Measurements from ENCODE around the gene TMPRSS5. TPM values are rescaled to one million over a fixed set of nuclear protein-coding genes. Genes with fewer than 3 reads are reported as not detected.

The TMPRSS5 gene
- polyA plus RNA-seq, 1 donor (not counting 4 experiments of a cell fraction or from before 2014, with no cell fraction given): 0.04 TPM

DNA sequence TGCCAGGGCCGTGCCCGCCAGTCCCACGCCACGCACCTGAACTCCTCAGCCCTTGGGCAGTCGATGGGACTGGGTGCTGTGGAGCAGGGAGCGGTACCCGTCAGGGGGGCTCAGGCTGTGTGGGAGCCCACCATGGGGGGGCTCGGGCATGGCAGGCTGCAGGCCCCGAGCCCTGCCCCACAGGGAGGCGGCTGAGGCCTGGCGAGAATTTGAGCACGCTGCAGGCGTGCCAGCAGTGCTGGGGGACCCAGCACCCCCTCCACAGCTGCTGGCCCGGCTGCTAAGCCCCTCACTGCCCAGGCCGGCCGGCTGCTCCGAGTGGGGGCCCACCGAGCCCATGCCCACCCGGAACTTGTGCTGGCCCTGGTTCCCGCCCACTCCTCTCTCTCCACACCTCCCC lies 56.8 kb downstream of the TMPRSS5 start:
- no peaks in the 10 kb centered on the region for H3K79me2 ChIP-seq (ENCODE audit: control insufficient read depth, insufficient read depth, low read length)
- H3K27me3 ChIP-seq (ENCODE audit: control insufficient read depth, extremely low read depth, insufficient read depth, low read length): peaks cover 3% of the 10 kb centered on the region
- FAIRE-seq (no peak), DNase-seq (ENCODE audit: low read depth, low spot score) (no peak)
- no peaks in the 10 kb centered on the region for H3K9me1 ChIP-seq (ENCODE audit: control insufficient read depth, extremely low read depth, insufficient read depth, low read length)
- H3K4me1 ChIP-seq (ENCODE audit: control insufficient read depth, extremely low read depth, insufficient read depth, low read length): no peaks in the 10 kb centered on the region
- H3K27ac ChIP-seq (ENCODE audit: control insufficient read depth, insufficient read depth, low read length): no peak overlapping the region
- H2AFZ ChIP-seq (ENCODE audit: control insufficient read depth, low read length): no peak overlapping the region
- H3K9me3 ChIP-seq (ENCODE audit: control insufficient read depth, low read depth, low read length): no peaks in the 10 kb centered on the region
- TF ChIP-seq, protein P1, sequence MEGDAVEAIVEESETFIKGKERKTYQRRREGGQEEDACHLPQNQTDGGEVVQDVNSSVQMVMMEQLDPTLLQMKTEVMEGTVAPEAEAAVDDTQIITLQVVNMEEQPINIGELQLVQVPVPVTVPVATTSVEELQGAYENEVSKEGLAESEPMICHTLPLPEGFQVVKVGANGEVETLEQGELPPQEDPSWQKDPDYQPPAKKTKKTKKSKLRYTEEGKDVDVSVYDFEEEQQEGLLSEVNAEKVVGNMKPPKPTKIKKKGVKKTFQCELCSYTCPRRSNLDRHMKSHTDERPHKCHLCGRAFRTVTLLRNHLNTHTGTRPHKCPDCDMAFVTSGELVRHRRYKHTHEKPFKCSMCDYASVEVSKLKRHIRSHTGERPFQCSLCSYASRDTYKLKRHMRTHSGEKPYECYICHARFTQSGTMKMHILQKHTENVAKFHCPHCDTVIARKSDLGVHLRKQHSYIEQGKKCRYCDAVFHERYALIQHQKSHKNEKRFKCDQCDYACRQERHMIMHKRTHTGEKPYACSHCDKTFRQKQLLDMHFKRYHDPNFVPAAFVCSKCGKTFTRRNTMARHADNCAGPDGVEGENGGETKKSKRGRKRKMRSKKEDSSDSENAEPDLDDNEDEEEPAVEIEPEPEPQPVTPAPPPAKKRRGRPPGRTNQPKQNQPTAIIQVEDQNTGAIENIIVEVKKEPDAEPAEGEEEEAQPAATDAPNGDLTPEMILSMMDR (optimal IDR thresholded peaks at IDR 0.05 in 1 of 3, IDR thresholded peaks at IDR 0.05 in 1 of 3, conservative IDR thresholded peaks at IDR 0.05 in 1 of 3; ENCODE audit: extremely low read depth in 1 of 3, insufficient read depth in 2 of 3, low read length in 3 of 3): no peak
- no peak for TF ChIP-seq EZH2 (IDR thresholded peaks at IDR 0.05; ENCODE audit: low read length)
- dilution Hi-C loops (cut with MboI; ENCODE audit: extremely low pct_ligation_motif_present, low sequenced_read_pairs): no loop called here
- H4K20me1 ChIP-seq (ENCODE audit: control insufficient read depth, extremely low read depth, insufficient read depth, low read length): no peaks in the 10 kb centered on the region
- H3K4me3 ChIP-seq (ENCODE audit: control insufficient read depth in 2 of 3, extremely low read depth in 1 of 3, insufficient read depth in 2 of 3, low read depth in 1 of 3, low read length in 3 of 3): no peak overlapping the region
- no peaks in the 10 kb centered on the region for H3K36me3 ChIP-seq (ENCODE audit: control insufficient read depth in 2 of 2, extremely low read depth in 1 of 2, insufficient read depth in 2 of 2, low read length in 2 of 2)
- no peak overlapping the region for H3K9ac ChIP-seq (ENCODE audit: control insufficient read depth, extremely low read depth, insufficient read depth, low read length)
- H3K4me2 ChIP-seq (ENCODE audit: control insufficient read depth, extremely low read depth, insufficient read depth, low read depth, low read length): no peak overlapping the region

DNA sequence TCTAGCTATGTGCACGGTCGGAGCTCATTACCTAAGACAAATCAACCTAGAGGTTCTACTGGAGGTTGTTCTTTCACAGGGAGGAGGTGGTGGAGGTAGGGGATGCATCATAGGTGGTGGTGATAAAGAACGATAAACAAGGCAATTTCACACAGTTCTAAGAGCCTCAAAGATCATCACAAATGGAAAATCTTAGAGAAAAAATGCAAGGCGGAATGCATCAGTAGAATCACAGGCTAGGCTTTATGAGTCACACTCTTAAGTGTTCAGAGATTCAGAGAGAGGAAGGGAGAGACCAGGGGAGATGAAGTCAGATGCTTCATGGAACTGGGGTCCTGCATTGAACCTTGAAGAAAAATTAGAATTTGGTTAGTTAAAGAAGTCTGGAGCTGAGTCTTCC lies 58.3 kb downstream of the TMPRSS5 start:
- Histone ChIP-seq H3K27ac (ENCODE audit: control insufficient read depth, insufficient read depth, low read length) (no peak overlapping the region), H3K27me3 (ENCODE audit: control insufficient read depth, extremely low read depth, insufficient read depth, low read length) (no peaks in the 10 kb centered on the region), H3K79me2 (ENCODE audit: control insufficient read depth, insufficient read depth, low read length) (no peaks in the 10 kb centered on the region), H3K9me3 (ENCODE audit: control insufficient read depth, low read depth, low read length) (no peaks in the 10 kb centered on the region), H3K4me3 (ENCODE audit: control insufficient read depth in 2 of 3, extremely low read depth in 1 of 3, insufficient read depth in 2 of 3, low read depth in 1 of 3, low read length in 3 of 3) (no peak overlapping the region), H4K20me1 (ENCODE audit: control insufficient read depth, extremely low read depth, insufficient read depth, low read length) (no peaks in the 10 kb centered on the region), H2AFZ (ENCODE audit: control insufficient read depth, low read length) (no peak overlapping the region), H3K9ac (ENCODE audit: control insufficient read depth, extremely low read depth, insufficient read depth, low read length) (no peak overlapping the region), H3K36me3 (ENCODE audit: control insufficient read depth in 2 of 2, extremely low read depth in 1 of 2, insufficient read depth in 2 of 2, low read length in 2 of 2) (no peaks in the 10 kb centered on the region), H3K4me1 (ENCODE audit: control insufficient read depth, extremely low read depth, insufficient read depth, low read length) (no peaks in the 10 kb centered on the region), H3K9me1 (ENCODE audit: control insufficient read depth, extremely low read depth, insufficient read depth, low read length) (no peaks in the 10 kb centered on the region), H3K4me2 (ENCODE audit: control insufficient read depth, extremely low read depth, insufficient read depth, low read depth, low read length) (no peak overlapping the region)
- dilution Hi-C loops (cut with MboI; ENCODE audit: extremely low pct_ligation_motif_present, low sequenced_read_pairs): no loop called here
- FAIRE-seq: no peak
- TF ChIP-seq EZH2 (IDR thresholded peaks at IDR 0.05; ENCODE audit: low read length): no peak
- TF ChIP-seq, protein P1 (optimal IDR thresholded peaks at IDR 0.05 in 1 of 3, IDR thresholded peaks at IDR 0.05 in 1 of 3, conservative IDR thresholded peaks at IDR 0.05 in 1 of 3; ENCODE audit: extremely low read depth in 1 of 3, insufficient read depth in 2 of 3, low read length in 3 of 3): no peak
- DNase-seq (ENCODE audit: low read depth, low spot score): no peak

All from keratinocyte (primary cell).